ENCODE data around the gene LAMA1.

Gene LAMA1

GRCh38 chr18:6976935-6977334, 140.7 kb downstream of the LAMA1 start:
- DNase-seq (ENCODE audit: low read depth, low spot score), result no peak
- TF ChIP-seq CTCF (IDR thresholded peaks at IDR 0.05; ENCODE audit: low read depth, low read length), result no peak
- H3K4me3 ChIP-seq (ENCODE audit: low read depth, low read length), result no peak overlapping the region
- in situ Hi-C loops (cut with HindIII; ENCODE audit: low sequenced_read_pairs), result no loop called here

GRCh38 chr18:6975084-6975483, 142.5 kb downstream of the LAMA1 start:
- in situ Hi-C loops (cut with HindIII; ENCODE audit: low sequenced_read_pairs), result no loop called here
- TF ChIP-seq CTCF (IDR thresholded peaks at IDR 0.05; ENCODE audit: low read depth, low read length), result no peak
- H3K4me3 ChIP-seq (ENCODE audit: low read depth, low read length), result no peak overlapping the region
- DNase-seq (ENCODE audit: low read depth, low spot score), result no peak

GRCh38 chr18:6971823-6972478, 145.6 kb downstream of the LAMA1 start:
- no peak for DNase-seq (ENCODE audit: low read depth, low spot score)
- no peak overlapping the region for H3K4me3 ChIP-seq (ENCODE audit: low read depth, low read length)
- in situ Hi-C loops (cut with HindIII; ENCODE audit: low sequenced_read_pairs), result no loop called here
- no peak for TF ChIP-seq CTCF (IDR thresholded peaks at IDR 0.05; ENCODE audit: low read depth, low read length)

GRCh38 chr18:6963452-6964097, 154.0 kb downstream of the LAMA1 start:
- no peak for DNase-seq (ENCODE audit: low read depth, low spot score)
- no peak overlapping the region for H3K4me3 ChIP-seq (ENCODE audit: low read depth, low read length)
- in situ Hi-C loops (cut with HindIII; ENCODE audit: low sequenced_read_pairs), result no loop called here
- TF ChIP-seq CTCF (IDR thresholded peaks at IDR 0.05; ENCODE audit: low read depth, low read length), result no peak

DNA sequence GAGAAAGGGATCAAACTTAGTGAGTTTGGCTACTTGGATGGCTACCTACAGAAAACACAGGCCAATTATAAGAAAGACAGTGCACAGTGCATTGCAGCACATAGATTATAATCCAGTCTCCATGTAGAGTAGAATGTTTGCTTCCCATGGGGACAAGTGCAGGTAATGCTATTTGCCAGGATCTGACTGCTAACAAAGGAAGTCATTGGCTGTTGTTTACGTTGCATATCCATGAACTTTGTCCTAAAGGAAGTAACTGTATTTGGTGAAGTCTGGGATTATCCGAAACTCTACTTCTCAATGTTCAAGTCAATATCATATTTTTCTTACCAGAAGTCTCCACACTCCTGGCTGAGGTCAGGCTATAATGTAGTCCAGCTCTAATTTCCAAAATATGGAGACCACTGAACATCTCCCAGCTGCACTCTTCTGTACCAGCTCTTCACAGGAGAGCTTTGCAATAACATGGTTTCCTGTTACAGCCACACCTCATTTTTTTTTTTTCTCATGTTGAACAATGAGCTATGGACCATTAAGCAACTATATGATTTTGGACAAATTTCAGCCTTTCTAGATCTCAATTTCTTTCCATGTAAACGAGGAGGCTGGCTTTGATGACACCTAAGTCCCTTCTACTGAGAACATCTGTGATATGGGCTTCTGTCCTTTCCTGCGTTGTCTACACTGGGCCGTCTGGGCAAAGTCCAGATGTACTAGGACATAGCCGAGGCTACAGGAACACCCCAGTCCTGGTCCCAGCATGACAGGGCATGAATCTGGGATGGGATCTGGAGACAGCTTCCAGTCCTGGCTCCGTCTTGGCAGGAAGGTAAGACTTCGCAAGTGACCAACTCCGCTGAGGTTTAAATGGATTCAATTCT, 154.8 kb downstream of the LAMA1 start:
- in situ Hi-C loops (cut with HindIII; ENCODE audit: low sequenced_read_pairs), result no loop called here
- DNase-seq (ENCODE audit: low read depth, low spot score), result no peak
- no peak overlapping the region for H3K4me3 ChIP-seq (ENCODE audit: low read depth, low read length)
- TF ChIP-seq CTCF (IDR thresholded peaks at IDR 0.05; ENCODE audit: low read depth, low read length), result no peak

DNA sequence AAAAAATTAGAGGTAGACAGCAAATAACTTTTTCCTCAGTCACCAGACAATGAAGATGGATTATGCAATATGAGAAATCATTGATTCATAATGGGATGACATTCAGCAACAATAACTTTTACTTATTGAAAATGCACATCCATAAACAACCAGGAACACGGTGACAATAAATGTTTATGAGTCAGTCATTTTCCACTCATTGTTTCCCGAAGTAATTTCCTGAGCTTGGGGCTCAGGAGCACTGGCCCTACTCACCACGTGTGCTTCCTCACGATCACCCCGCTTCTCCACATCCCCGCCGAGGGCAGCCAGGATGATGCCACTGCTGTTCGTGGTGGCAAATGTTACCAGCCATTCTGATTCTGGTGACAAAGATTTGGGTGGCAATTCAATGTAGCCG, 156.3 kb downstream of the LAMA1 start:
- in situ Hi-C loops (cut with HindIII; ENCODE audit: low sequenced_read_pairs), result no loop called here
- no peak for DNase-seq (ENCODE audit: low read depth, low spot score)
- no peak overlapping the region for H3K4me3 ChIP-seq (ENCODE audit: low read depth, low read length)
- no peak for TF ChIP-seq CTCF (IDR thresholded peaks at IDR 0.05; ENCODE audit: low read depth, low read length)
